Measurements from ENCODE around the gene CBS. TPM values are rescaled to one million over a fixed set of nuclear protein-coding genes. Genes with fewer than 3 reads are reported as not detected.
"Not testable (repeated sequence)": the region's sequence is repeated elsewhere in the genome, so short reads cannot be mapped to it uniquely, and the experiment has no call there.

CBS gene
- total RNA-seq = not detected

GRCh38 chr21:43075170-43076022, at the start of gene CBS:
TSS of gene CBS (minus strand) at chr21:43075835. CDS start at chr21:43072193, 3,642 bp downstream.
- not testable (repeated sequence) for DNase-seq

GRCh38 chr21:43115956-43116355, 40.3 kb upstream of the CBS start:
- not testable (repeated sequence) for DNase-seq

- not testable (repeated sequence) for DNase-seq
These were observed 38.8 kb upstream of the CBS start for GRCh38 chr21:43114483-43114882.

GRCh38 chr21:43109006-43109405, 33.4 kb upstream of the CBS start:
- not testable (repeated sequence) for DNase-seq

- DNase-seq = not testable (repeated sequence)
These were observed 32.5 kb upstream of the CBS start for GRCh38 chr21:43108177-43108576.

GRCh38 chr21:43107794-43108137, 32.1 kb upstream of the CBS start:
- DNase-seq = not testable (repeated sequence)

GRCh38 chr21:43106965-43107793, 31.5 kb upstream of the CBS start, which contains the start of gene U2AF1:
TSS of gene U2AF1 (minus strand) at chr21:43107570. CDS start at chr21:43107494, 76 bp downstream.
- DNase-seq = peak; percentile 68

GRCh38 chr21:43104642-43105041, 29.0 kb upstream of the CBS start:
- DNase-seq = not testable (repeated sequence)

GRCh38 chr21:43102281-43102680, 26.6 kb upstream of the CBS start:
- not testable (repeated sequence) for DNase-seq

GRCh38 chr21:43101676-43102075, 26.0 kb upstream of the CBS start:
- DNase-seq = not testable (repeated sequence)

GRCh38 chr21:43101000-43101399, 25.4 kb upstream of the CBS start:
- DNase-seq = not testable (repeated sequence)

GRCh38 chr21:43091979-43092614, 16.5 kb upstream of the CBS start:
- DNase-seq = not testable (repeated sequence)

- DNase-seq = not testable (repeated sequence)
These were observed 15.3 kb upstream of the CBS start for GRCh38 chr21:43090947-43091346.

GRCh38 chr21:43089463-43089862, 13.8 kb upstream of the CBS start:
- DNase-seq = not testable (repeated sequence)

GRCh38 chr21:43082587-43083300, 7.1 kb upstream of the CBS start:
- not testable (repeated sequence) for DNase-seq

- not testable (repeated sequence) for DNase-seq
These were observed 1.0 kb upstream of the CBS start for GRCh38 chr21:43076643-43077042.

- DNase-seq = not testable (repeated sequence)
These were observed 495 bp upstream of the CBS start for GRCh38 chr21:43076023-43076637.

- not testable (repeated sequence) for DNase-seq
These were observed 1.1 kb downstream of the CBS start for GRCh38 chr21:43074401-43075169.

- DNase-seq = not testable (repeated sequence)
These were observed 2.9 kb downstream of the CBS start for GRCh38 chr21:43072742-43073141.

GRCh38 chr21:43069682-43070081, 6.0 kb downstream of the CBS start:
- DNase-seq = not testable (repeated sequence)

GRCh38 chr21:43068065-43068464, 7.6 kb downstream of the CBS start:
- not testable (repeated sequence) for DNase-seq
